Parathyroid adenoma (tissue), 2 donors: ENCODE results near the gene ECE1.
A peak's percentile ranks its signal among the peaks of the same experiment; 100 is the strongest.

Experiments used
- H2AFZ ChIP-seq: fragments of 300-600 bp; sonication (generic); one replicate; pipeline ENCODE4 v1.7.0; 2017; ENCODE audit warnings: antibody characterized with exemption, mild to moderate bottlenecking
- H3K27ac ChIP-seq: fragments of 300-600 bp; sonication (generic); one replicate; pipeline ENCODE4 v1.7.0; 2017
- H3K27me3 ChIP-seq: fragments of 300-600 bp; sonication (generic); one replicate; pipeline ENCODE4 v1.7.0; 2017; ENCODE audit warnings: low read length; ENCODE audit not compliant: control insufficient read depth, insufficient read depth
- H3K36me3 ChIP-seq: fragments of 300-600 bp; sonication (generic); one replicate; pipeline ENCODE4 v1.7.0; 2017; ENCODE audit warnings: low read length; ENCODE audit not compliant: control insufficient read depth, insufficient read depth
- H3K4me1 ChIP-seq: fragments of 300-600 bp; sonication (generic); one replicate; pipeline ENCODE4 v1.7.0; 2017; ENCODE audit warnings: control low read depth
- H3K4me2 ChIP-seq: fragments of 300-600 bp; sonication (generic); one replicate; pipeline ENCODE4 v1.7.0; 2017; ENCODE audit warnings: low read length
- H3K4me3 ChIP-seq: fragments of 300-600 bp; sonication (generic); one replicate; pipeline ENCODE4 v1.7.0; 2017; ENCODE audit warnings: low read depth, low read length
- H3K79me2 ChIP-seq: fragments of 300-600 bp; sonication (generic); one replicate; pipeline ENCODE4 v1.7.0; 2017; ENCODE audit warnings: control low read depth
- H3K9ac ChIP-seq: fragments of 300-600 bp; sonication (generic); one replicate; pipeline ENCODE4 v1.7.0; 2017; ENCODE audit warnings: mild to moderate bottlenecking
- H3K9me3 ChIP-seq: fragments of 300-600 bp; sonication (generic); one replicate; pipeline ENCODE4 v1.7.0; 2017; ENCODE audit warnings: low read length; ENCODE audit not compliant: control insufficient read depth
- CTCF ChIP-seq: fragments of 300-600 bp; sonication (generic); IDR thresholded peaks from one replicate; pipeline ENCODE4 v1.7.0; 2017; ENCODE audit warnings: antibody characterized with exemption, mild to moderate bottlenecking
- donor health status: primary hyperparathyroidism.

ECE1 gene

GRCh38 chr1:21268281-21269239 lies 21.7 kb downstream of the ECE1 start:
- Histone ChIP-seq H3K4me2 (peak overlapping the region; percentile 8), H2AFZ (no peak overlapping the region), H3K27ac (peak overlapping the region; percentile 82), H3K27me3 (no peaks in the 10 kb centered on the region), H3K36me3 (no peaks in the 10 kb centered on the region), H3K9me3 (no peaks in the 10 kb centered on the region), H3K79me2 (no peaks in the 10 kb centered on the region), H3K4me1 (peaks cover 5% of the 10 kb centered on the region), H3K4me3 (no peak overlapping the region), H3K9ac (no peak overlapping the region)
- peak; percentile 35 for TF ChIP-seq CTCF

DNA sequence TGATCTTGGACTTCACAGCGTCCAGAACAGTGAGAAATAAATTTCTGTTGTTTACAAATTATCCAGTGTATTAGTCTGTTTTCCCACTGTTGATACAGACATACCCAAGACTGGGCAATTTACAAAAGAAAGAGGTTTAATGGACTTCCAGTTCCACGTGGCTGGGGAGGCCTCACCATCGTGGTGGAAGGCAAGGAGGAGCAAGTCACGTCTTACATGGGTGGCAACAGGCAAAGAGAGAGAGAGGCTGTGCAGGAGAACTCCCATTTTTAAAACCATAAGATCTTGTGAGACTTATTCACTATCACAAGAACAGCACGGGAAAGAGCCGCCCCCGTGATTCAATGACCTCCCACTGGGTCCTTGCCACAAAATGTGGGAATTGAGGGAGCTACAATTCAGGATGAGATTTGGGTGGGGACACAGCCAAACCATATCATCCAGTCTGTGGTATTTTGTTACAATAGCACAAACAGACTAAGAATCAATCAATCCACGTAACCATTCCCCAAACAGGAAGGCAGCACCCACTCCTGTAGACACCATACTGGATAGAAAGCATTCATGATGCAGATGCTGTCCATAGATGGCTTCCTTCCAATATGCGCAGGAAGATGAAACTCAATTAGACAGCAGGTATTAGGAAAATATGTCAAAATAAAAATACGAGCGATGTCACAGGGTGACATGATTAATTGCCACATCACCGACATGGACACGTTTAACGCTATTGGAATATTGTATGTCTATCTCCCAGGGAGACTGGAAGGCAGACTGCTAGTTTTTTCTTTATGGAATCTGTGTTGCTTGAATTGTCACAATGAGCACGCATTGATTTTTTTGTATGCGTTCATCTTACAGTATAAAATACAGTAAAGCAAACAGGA lies 22.8 kb downstream of the ECE1 start:
- Histone ChIP-seq H3K27me3 (no peaks in the 10 kb centered on the region), H3K27ac (peak overlapping the region; percentile 82), H3K9ac (no peak overlapping the region), H3K9me3 (no peaks in the 10 kb centered on the region), H3K79me2 (no peaks in the 10 kb centered on the region), H2AFZ (no peak overlapping the region), H3K36me3 (no peaks in the 10 kb centered on the region), H3K4me2 (no peak overlapping the region), H3K4me1 (peaks cover 6% of the 10 kb centered on the region), H3K4me3 (no peak overlapping the region)
- no peak for TF ChIP-seq CTCF

- Histone ChIP-seq H3K36me3 (no peaks in the 10 kb centered on the region), H3K4me1 (peaks cover 6% of the 10 kb centered on the region), H3K4me2 (no peak overlapping the region), H3K4me3 (no peak overlapping the region), H3K9me3 (no peaks in the 10 kb centered on the region), H2AFZ (no peak overlapping the region), H3K27me3 (no peaks in the 10 kb centered on the region), H3K9ac (no peak overlapping the region), H3K27ac (no peak overlapping the region), H3K79me2 (no peaks in the 10 kb centered on the region)
- no peak for TF ChIP-seq CTCF
Measured at GRCh38 chr1:21266119-21266774, 24.0 kb downstream of the ECE1 start.

DNA sequence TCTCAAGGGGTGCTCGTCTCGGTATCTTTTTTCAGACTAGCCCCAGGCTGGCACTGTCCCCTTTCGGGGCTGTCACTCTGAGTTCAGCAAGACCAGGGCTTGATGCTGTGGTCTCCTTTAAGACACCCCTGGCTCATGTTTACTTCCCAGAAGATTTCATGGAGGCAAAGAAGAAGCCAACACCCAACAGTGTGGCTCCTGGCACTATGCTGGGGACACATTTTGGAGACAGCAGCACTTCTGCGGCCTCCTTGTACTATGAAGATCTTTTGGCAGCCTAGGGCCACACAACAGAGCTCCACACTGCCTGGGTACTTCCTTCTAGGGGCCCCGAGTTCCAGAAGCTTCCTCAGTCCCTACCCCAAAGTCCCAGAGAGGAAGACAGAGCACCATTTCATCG lies 24.6 kb downstream of the ECE1 start:
- Histone ChIP-seq H3K9ac (no peak overlapping the region), H3K4me2 (no peak overlapping the region), H3K9me3 (no peaks in the 10 kb centered on the region), H2AFZ (no peak overlapping the region), H3K36me3 (no peaks in the 10 kb centered on the region), H3K27ac (no peak overlapping the region), H3K4me3 (no peak overlapping the region), H3K4me1 (peaks cover 6% of the 10 kb centered on the region), H3K27me3 (no peaks in the 10 kb centered on the region), H3K79me2 (no peaks in the 10 kb centered on the region)
- TF ChIP-seq CTCF, result no peak
